HepG2 (cell line): ENCODE data around the gene PIP4K2B. TPM values are rescaled to one million over a fixed set of nuclear protein-coding genes. Genes with fewer than 3 reads are reported as not detected.

ENCODE experiments used
- DNMT1 ChIP-seq: sonication (generic); formaldehyde crosslinking; IDR thresholded peaks from 2 replicates; pipeline ENCODE4 v1.5.1; 2020; ENCODE audit warnings: mild to moderate bottlenecking, missing genetic modification reagents
- HNF1B ChIP-seq: sonication (generic); formaldehyde crosslinking; IDR thresholded peaks from 2 replicates; pipeline ENCODE4 v1.5.1; 2020; ENCODE audit warnings: mild to moderate bottlenecking, moderate library complexity, missing genetic modification reagents
- HNRNPH1 ChIP-seq: fragments of 200-400 bp; formaldehyde crosslinking; optimal IDR thresholded peaks from 2 replicates; pipeline ENCODE3; 2017; ENCODE audit warnings: mild to moderate bottlenecking, low read depth, low read length
- KDM5B ChIP-seq: sonication (generic); formaldehyde crosslinking; IDR thresholded peaks from 2 replicates; pipeline ENCODE4 v1.4.0; 2020; ENCODE audit warnings: missing genetic modification reagents, mild to moderate bottlenecking, borderline replicate concordance
- MXI1 ChIP-seq: IDR thresholded peaks from 3 replicates; pipeline ENCODE4 v1.6.1; 2012; ENCODE audit warnings: low read depth, low read length, inconsistent platforms, borderline replicate concordance
- SOX6 ChIP-seq, 2 experiments: fragments of 450-650 bp in 1 of 2; sonication (generic) in 1 of 2; formaldehyde crosslinking in 1 of 2; IDR thresholded peaks; 2 replicates each; pipeline versions ENCODE4 v1.4.0 to v1.6.1; 2017 to 2020; ENCODE audit warnings: antibody characterized with exemption in 1 of 2, mild to moderate bottlenecking in 1 of 2, missing genetic modification reagents in 1 of 2
- U2AF1 ChIP-seq: fragments of 200-400 bp; formaldehyde crosslinking; optimal IDR thresholded peaks from 2 replicates; pipeline ENCODE3; 2017; ENCODE audit warnings: mild to moderate bottlenecking, low read depth, low read length
- XRCC5 ChIP-seq: fragments of 200-400 bp; formaldehyde crosslinking; optimal IDR thresholded peaks from 2 replicates; pipeline ENCODE3; 2017; ENCODE audit warnings: mild to moderate bottlenecking, low read length
- YY1 ChIP-seq: IDR thresholded peaks from 2 replicates; pipeline ENCODE4 v1.6.1; 2011; ENCODE audit warnings: low read length, low read depth, moderate library complexity, mild to moderate bottlenecking; ENCODE audit not compliant: insufficient read depth, insufficient replicate concordance
- ZBTB38 ChIP-seq: sonication (generic); formaldehyde crosslinking; IDR thresholded peaks from 2 replicates; pipeline ENCODE4 v1.5.1; 2020; ENCODE audit warnings: mild to moderate bottlenecking, missing genetic modification reagents
- ZNF235 ChIP-seq: sonication (generic); formaldehyde crosslinking; IDR thresholded peaks from 2 replicates; pipeline ENCODE4 v1.8.1; 2023; ENCODE audit warnings: mild to moderate bottlenecking, missing genetic modification reagents, borderline replicate concordance
- ZNF512B ChIP-seq: sonication (generic); formaldehyde crosslinking; IDR thresholded peaks from 2 replicates; pipeline ENCODE4 v1.5.1; 2020; ENCODE audit warnings: missing genetic modification reagents, mild to moderate bottlenecking, borderline replicate concordance
- ZNF784 ChIP-seq: sonication (generic); formaldehyde crosslinking; IDR thresholded peaks from 2 replicates; pipeline ENCODE4 v1.5.1; 2020; ENCODE audit warnings: missing genetic modification reagents, mild to moderate bottlenecking, borderline replicate concordance
- polyA plus RNA-seq, 8 experiments: library from polyadenylated mRNA; depleted of rRNA in 3 of 8; stranded (reverse) in 7 of 8; unstranded in 1 of 8; fragments of >200 nt; fragmentation: Illumina TruSeq in 4 of 8; extraction: Trizol in 4 of 8; gene quantifications; 2 replicates each; pipeline versions ENCODE4 v1.2.1 to v1.2.3, GENCODE V29; 2011 to 2016; ENCODE audit warnings: low read depth in 4 of 8, missing spikeins in 1 of 8, mixed read lengths in 1 of 8; ENCODE audit not compliant: insufficient read depth in 1 of 8
- total RNA-seq, 5 experiments: library from RNA; depleted of rRNA; stranded (reverse); fragments of >200 nt; fragmentation: Illumina TruSeq; extraction: Trizol; gene quantifications; 2 replicates each; pipeline ENCODE4 v1.2.3, GENCODE V29; 2016; ENCODE audit warnings: low read depth in 1 of 5
- TF ChIP-seq, protein P1 (sequence below): sonication (generic); formaldehyde crosslinking; IDR thresholded peaks from 2 replicates; pipeline ENCODE4 v1.9.0; 2022; ENCODE audit warnings: missing genetic modification reagents, mild to moderate bottlenecking, borderline replicate concordance

The PIP4K2B gene
- total and polyA plus RNA-seq, 2 of the 13 experiments (the other 11 are each of a cell fraction or from before 2014, with no cell fraction given): 20.4 to 54.0 TPM

DNA sequence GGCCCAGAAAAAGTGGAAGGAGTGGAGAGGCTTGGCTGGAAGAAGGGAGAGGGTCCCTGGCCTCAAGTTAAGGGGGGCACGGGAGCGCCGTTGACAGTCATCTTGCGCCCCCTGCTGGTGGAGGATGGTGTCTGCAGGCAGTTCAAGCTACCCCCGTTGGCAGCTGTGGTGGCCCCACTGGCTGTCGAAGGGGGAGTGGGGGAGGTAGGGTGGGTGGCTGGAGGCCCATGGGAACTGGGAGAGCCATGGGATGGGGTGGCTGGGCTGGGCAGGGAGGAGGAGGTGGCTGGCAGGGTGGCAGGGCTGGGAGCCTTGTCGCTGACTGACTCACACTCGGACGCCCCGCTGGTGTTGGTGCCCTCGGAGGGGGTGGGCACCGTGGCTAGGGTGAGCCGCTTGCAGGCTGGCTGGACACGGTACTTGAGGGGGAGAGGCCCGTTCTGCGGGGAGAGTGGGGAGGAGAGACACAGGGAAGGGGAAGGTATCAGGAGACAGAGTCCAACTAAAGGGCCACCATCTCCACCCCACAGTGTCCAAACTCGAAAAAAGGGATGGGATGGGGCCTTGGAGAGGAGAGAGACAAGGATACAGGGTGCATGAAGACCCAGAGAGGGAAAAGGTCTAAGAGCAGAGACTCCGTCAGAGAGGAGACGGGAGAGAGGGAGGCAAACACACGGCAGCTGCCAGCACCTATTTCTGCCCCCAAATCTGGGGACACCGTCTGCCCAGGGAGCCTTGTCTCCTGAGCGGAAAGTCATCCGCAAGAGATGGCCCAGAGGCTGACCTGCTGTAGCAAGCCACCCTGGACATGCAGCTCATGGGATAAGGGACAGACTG, 64.0 kb downstream of the PIP4K2B start (continued):
- TF ChIP-seq ZBTB38 (0 out of 2 replicates have a peak, but pooled peaks have one; percentile 24), ZNF235 (CRISPR knock-in tag) (peak; percentile 92), HNF1B (peak; percentile 29; the same call in 1 of the 2 replicates), ZNF784 (CRISPR knock-in tag) (0 out of 2 replicates have a peak, but pooled peaks have one; percentile 28), MXI1 (peak; percentile 46; the same call in 1 of the 3 replicates), KDM5B (CRISPR knock-in tag) (peak; percentile 60), U2AF1 (peak; percentile 87), DNMT1 (peak; percentile 87; the same call in 1 of the 2 replicates), ZNF512B (0 out of 2 replicates have a peak, but pooled peaks have one; percentile 31), SOX6 (IDR thresholded peaks at IDR 0.05) (no peak), SOX6 (CRISPR knock-in tag; IDR thresholded peaks at IDR 0.05) (peak; percentile 42), XRCC5 (peak; percentile 53), YY1 (peak; percentile 41), HNRNPH1 (peak; percentile 61)
- TF ChIP-seq, protein P1, sequence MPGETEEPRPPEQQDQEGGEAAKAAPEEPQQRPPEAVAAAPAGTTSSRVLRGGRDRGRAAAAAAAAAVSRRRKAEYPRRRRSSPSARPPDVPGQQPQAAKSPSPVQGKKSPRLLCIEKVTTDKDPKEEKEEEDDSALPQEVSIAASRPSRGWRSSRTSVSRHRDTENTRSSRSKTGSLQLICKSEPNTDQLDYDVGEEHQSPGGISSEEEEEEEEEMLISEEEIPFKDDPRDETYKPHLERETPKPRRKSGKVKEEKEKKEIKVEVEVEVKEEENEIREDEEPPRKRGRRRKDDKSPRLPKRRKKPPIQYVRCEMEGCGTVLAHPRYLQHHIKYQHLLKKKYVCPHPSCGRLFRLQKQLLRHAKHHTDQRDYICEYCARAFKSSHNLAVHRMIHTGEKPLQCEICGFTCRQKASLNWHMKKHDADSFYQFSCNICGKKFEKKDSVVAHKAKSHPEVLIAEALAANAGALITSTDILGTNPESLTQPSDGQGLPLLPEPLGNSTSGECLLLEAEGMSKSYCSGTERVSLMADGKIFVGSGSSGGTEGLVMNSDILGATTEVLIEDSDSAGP (CRISPR knock-in tag): peak; percentile 6; the same call in 1 of the 2 replicates
